Astrocyte of the cerebellum (primary cell): ENCODE results near the gene EXD3.
"Not testable (repeated sequence)": the region's sequence is repeated elsewhere in the genome, so short reads cannot be mapped to it uniquely, and the experiment has no call there.

ENCODE experiments used
- DNase-seq: peaks from one replicate; pipeline ENCODE4 v3.0.0-alpha.2; 2011; ENCODE audit warnings: low read depth
- H3K4me3 ChIP-seq: 2 replicates; pipeline ENCODE4 v1.5.1; 2011; ENCODE audit warnings: mild to moderate bottlenecking, low read depth, low read length, moderate library complexity
- in situ Hi-C: cut with HindIII; loops from 2 replicates; pipeline ENCODE4 v1.10.0; 2017; ENCODE audit warnings: low sequenced_read_pairs
- TF ChIP-seq, protein P1 (sequence below): IDR thresholded peaks from 2 replicates; pipeline ENCODE4 v1.5.1; 2012; ENCODE audit warnings: low read length, low read depth, moderate library complexity, mild to moderate bottlenecking; ENCODE audit errors: missing control alignments

The EXD3 gene

DNA sequence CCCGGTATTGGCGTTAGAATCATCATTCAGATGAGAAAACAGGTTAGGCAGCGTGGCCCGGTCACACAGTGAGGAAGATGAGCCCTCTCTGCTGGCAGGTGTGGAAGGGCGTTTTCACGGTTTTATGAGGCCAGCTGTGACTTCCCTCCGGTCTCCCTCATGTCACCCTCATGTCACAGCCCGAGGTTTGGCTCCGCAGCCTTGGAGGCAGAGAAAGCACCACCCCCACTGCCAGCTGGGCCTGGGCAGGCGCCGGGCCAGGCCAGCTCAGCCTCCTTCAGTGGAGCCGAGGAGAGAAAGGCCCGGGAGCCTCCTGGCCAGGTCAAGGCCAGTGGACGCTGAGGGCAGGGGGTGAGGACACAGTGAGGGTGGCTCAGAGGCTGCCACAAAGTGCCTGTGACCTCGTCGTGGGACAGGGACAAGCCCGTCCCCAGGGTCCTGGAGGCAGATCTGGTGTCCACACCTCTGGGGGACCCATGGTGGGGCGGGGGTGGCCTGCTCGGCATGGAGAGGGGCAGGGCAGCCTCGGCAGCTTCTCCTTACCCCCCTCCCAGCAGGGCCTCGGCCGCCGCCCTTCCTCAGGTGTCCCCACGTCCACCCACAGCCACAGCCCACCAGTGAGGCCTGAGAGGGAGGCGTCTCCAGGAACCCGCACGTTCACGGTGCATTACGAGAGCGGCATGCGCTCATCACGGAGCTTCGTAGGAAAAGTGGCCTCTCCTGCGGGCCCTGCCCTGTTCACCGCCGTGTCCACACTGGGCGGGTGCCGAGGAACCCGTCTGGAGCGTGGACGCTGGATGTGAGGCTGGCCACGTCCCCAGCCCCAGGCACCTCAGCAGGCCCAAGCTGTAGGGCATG, 32.2 kb downstream of the EXD3 start:
- DNase-seq: no peak
- H3K4me3 ChIP-seq: no peak overlapping the region
- TF ChIP-seq, protein P1, sequence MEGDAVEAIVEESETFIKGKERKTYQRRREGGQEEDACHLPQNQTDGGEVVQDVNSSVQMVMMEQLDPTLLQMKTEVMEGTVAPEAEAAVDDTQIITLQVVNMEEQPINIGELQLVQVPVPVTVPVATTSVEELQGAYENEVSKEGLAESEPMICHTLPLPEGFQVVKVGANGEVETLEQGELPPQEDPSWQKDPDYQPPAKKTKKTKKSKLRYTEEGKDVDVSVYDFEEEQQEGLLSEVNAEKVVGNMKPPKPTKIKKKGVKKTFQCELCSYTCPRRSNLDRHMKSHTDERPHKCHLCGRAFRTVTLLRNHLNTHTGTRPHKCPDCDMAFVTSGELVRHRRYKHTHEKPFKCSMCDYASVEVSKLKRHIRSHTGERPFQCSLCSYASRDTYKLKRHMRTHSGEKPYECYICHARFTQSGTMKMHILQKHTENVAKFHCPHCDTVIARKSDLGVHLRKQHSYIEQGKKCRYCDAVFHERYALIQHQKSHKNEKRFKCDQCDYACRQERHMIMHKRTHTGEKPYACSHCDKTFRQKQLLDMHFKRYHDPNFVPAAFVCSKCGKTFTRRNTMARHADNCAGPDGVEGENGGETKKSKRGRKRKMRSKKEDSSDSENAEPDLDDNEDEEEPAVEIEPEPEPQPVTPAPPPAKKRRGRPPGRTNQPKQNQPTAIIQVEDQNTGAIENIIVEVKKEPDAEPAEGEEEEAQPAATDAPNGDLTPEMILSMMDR: no peak
- in situ Hi-C loops: no loop called here

DNA sequence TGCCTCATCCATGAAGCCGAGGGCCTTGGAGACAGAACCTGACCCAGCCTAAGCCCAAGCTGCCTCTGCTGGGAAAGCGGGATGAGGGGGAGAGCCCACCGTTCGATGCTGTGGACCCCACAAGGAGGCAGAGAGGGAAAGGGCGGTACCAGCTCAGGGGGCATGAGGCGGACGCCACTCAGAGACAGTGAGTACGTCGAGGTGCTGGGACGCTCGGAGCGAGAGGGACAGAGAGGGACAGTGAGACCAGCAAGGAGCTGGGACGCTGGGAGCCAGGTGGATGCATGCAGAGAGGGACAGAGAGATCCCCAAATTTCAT, 33.6 kb downstream of the EXD3 start:
- in situ Hi-C loops: no loop called here
- TF ChIP-seq, protein P1: no peak

DNA sequence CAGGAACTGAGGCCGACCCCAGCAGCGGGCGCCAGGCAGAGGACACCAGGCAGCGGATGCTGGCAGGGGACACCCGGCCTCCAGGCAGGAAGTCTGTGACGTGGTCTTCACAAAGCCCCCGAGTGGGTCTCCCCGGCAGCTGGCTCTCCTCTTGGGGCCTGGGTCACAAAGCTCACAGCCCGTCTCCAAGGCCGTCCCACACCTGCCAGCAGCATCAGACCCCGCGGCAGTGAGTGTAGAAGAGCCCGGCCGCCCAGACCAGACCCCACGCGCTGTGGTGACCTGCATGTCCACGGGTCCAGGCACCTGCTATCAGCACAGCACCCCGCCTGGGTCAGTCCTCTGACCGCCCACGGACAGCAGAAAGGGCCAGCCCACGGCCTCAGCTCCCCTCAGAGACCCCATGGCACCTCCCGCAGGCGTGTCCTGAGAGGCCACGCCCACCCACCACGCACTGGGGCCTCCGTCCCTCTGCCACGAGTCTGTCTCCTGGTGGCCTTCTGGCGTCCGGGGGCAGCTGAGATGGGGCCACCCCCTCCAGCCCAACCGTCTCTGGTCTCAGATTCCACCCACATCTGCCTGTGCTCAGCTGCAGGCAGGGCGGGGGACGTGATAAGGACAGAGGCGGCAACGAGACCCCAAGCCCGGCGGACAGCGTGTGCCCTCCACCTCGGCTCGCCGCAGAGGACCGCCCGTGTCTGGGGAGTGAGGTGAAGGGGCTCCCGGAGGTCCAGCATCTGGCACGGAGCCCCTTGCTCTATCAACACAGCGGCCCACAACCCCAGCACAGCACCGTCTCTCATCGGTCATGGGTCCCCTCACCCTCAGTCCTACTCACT, 34.2 kb downstream of the EXD3 start:
- no peak for DNase-seq
- in situ Hi-C loops: no loop called here
- no peak overlapping the region for H3K4me3 ChIP-seq
- TF ChIP-seq, protein P1: no peak

More for the DNA sequence above, 33.6 kb downstream of the EXD3 start:
- no peak overlapping the region for H3K4me3 ChIP-seq
- no peak for DNase-seq

DNA sequence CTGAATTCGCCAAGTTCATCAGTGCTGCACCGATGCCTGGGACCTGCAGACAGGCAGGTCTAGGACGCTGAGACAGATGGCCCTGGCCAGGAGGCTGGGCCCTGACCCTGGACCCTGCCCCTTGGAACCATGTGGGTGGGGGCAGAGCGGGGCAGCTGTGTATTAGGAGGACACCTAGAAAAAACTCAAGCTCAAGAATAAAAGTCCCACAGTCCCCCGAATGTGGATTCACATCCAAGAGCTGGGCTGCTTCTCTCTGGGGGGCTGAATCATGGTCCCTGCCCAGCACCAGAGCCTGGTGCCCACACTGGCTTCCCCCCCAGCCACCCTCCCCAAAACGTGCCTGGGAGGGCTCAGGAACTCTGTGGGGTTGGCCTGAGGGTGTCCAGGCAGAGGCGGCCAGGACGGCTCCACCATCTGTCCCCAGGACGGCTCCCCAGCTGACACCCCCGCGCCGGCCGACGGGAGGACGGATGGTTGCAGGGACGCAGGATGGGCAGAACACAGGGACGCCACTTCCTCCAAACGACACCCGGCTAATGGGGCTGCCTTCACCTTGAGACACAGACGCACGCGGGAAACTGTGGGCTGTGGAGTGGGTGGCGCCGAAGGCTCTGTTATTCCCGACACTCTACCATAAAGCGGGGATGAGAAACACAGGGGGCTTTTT, 34.9 kb downstream of the EXD3 start:
- no peak for DNase-seq
- in situ Hi-C loops: no loop called here
- TF ChIP-seq, protein P1: no peak
- no peak overlapping the region for H3K4me3 ChIP-seq

DNA sequence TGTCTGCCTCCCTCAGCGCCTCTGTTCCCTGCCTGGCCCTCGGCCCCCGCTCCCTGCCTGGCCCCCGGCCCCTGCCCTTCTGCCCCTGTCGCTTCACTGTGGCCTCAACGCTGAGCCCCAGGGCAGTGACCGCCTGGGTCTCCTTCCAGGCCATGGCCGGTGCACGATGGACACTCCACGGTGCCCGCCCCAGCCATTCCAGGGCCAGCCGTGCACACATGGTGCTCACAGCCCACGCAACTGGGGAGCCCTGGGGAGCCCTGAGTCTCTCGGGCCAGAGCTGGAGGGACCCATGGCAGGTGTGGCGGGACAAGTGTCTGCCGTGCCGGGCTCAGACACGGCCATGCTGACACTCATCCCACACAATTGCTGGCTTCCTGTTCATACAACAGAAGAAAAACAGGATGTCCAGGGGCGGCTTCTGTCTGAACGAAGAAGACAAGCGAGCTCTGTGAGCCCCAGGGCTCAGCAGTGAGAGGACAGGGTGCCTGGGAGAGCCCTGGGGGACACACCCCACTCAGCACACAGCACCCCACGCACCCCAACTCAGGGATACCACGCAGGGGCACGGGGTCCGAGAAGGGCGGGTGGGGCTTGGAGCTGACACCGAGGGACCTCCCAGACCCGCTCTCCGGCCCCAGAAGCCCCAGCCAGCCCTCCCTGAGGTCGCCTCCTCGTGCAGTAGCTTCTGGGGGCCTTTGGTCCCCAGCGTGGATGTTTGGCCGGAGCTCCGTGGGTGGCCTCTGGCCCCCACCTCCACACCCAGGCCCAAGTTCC, 35.7 kb downstream of the EXD3 start:
- no peak for DNase-seq
- H3K4me3 ChIP-seq: no peak overlapping the region
- in situ Hi-C loops: no loop called here
- TF ChIP-seq, protein P1: no peak

DNA sequence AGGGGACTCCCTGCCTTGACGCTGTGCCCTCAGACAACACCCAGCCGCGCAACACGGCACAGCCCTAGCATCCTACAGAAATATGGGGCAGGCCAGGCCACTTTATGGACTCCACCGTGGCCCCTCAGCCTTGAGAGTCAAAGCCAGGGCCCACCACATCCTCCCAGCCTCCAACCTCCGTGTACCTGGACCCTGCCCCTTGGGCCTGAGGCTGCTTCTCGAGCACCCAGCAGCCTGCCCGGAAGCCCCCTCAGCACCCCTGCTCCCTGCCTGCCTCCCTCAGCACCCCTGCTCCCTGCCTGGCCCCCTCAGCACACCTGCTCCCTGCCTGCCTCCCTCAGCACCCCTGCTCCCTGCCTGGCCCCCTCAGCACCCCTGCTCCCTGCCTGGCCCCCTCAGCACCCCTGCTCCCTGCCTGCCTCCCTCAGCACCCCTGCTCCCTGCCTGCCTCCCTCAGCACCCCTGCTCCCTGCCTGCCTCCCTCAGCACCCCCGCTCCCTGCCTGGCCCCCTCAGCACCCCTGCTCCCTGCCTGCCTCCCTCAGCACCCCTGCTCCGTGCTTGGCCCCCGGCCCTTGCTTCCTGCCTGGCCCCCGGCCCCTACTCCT, 36.4 kb downstream of the EXD3 start:
- in situ Hi-C loops, H3K4me3 ChIP-seq, DNase-seq: not testable (repeated sequence)
